Brain pericyte (primary cell): ENCODE results near the gene KRTAP5-11.
"Not testable (repeated sequence)": the region's sequence is repeated elsewhere in the genome, so short reads cannot be mapped to it uniquely, and the experiment has no call there.

Source experiments
- DNase-seq: peaks from one replicate; pipeline ENCODE4 v3.0.0-alpha.2; 2012; ENCODE audit warnings: low read depth, low spot score

Gene KRTAP5-11

DNA sequence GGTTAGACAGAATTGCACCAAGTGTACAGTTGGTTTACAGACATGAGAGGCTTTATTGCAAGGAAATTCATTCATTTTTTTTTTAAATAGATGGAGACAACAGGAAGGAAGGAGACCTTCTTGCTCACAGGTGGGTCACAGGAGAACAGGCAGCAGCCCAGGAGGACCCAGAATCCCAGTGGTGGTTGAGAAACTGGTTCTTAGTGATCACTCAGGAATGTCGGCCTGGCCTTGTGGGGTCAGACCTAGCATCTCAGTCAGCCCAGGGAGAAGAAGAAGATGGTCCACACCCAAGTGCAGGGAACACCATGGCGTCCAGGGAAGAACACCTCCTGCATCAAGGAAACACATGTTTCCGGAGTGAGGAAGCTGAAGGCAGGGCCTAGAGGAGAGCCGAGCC is 849 bp downstream of the KRTAP5-11 start:
- no peak for DNase-seq

DNA sequence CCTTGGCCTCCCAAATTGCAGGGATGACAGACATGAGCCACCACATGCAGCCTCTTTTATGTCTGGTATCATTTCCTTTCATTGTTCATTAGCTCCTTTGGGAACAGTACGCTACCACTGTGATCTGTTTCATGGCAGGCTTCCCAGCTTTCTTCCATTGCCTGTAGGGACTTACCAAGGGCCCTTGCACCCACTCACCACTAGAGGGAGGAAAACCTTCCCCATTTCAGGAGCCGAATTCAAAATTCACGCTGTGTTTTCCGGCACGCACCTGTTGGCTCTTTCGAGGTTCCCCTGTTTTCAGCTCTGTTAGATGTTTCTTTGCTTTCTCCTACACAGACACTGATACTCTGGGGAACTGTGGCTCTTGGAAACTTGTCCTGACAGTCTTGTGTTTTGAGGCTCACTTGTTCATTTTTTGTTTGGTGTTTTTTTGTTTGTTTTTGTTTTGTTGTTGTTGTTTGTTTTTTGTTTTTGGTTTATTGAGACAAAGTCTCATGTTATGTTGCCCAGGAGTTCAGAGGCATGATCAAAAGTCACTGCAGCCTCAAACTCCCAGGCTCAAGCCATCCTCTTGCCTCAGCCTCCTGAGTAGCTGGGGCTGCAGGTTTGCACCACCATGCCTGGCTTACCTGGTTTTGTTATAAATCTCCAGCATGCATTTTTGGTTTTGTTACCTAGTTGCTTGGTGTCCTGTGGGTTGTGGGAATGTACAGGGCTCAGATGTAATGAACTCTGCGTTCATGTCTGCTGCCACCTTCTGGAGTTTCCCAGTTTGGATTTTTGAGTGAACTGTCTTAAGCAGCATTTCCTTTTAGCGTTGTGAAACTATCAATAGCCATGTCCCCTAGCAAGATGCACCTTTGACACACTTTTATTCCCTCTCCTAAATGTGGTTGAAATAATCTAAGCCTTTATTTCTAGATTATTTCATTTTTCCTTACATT is 2.3 kb downstream of the KRTAP5-11 start:
- no peak for DNase-seq

- not testable (repeated sequence) for DNase-seq
Observed at GRCh38 chr11:71579513-71579912, 3.2 kb downstream of the KRTAP5-11 start.

- DNase-seq, result no peak
Observed at GRCh38 chr11:71577469-71578004, 5.1 kb downstream of the KRTAP5-11 start.

- DNase-seq, result not testable (repeated sequence)
Observed at GRCh38 chr11:71576688-71577465, 5.8 kb downstream of the KRTAP5-11 start.

DNA sequence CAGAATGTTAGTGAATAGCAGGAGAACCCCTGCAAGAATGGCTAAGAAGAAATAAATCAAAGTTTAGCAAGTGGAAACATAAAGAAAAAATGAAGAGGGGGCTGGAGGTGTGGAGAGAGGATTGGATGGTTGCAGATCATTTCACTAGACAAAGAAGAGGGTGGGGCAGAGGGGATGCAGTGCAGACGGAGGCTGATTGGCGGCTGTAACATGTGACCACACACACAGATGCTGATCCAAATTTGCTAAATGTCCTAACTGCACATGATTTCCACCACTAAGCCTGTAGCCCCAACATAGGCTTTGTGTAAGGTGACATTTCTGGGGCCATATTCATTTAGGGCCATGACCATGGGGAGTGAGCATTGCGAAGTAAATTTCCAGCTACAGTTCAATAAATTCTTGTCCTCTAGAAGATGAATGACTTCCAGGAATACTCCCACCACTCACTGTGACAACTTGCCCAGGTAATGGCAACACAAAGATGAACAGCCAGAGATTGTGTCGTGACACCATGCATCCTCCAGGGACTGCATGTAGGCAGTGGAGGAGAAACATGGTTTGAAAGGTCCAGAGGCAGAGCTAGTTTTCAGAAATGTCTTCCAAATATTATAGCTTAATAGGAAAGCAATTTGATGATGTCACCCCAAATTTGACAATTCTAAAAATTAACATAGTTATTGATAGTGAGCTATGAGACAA is 6.8 kb downstream of the KRTAP5-11 start:
- DNase-seq, result no peak

GRCh38 chr11:71574418-71574817 is 8.3 kb downstream of the KRTAP5-11 start:
- no peak for DNase-seq

- no peak for DNase-seq
Observed at GRCh38 chr11:71572811-71573210, 9.9 kb downstream of the KRTAP5-11 start.

DNA sequence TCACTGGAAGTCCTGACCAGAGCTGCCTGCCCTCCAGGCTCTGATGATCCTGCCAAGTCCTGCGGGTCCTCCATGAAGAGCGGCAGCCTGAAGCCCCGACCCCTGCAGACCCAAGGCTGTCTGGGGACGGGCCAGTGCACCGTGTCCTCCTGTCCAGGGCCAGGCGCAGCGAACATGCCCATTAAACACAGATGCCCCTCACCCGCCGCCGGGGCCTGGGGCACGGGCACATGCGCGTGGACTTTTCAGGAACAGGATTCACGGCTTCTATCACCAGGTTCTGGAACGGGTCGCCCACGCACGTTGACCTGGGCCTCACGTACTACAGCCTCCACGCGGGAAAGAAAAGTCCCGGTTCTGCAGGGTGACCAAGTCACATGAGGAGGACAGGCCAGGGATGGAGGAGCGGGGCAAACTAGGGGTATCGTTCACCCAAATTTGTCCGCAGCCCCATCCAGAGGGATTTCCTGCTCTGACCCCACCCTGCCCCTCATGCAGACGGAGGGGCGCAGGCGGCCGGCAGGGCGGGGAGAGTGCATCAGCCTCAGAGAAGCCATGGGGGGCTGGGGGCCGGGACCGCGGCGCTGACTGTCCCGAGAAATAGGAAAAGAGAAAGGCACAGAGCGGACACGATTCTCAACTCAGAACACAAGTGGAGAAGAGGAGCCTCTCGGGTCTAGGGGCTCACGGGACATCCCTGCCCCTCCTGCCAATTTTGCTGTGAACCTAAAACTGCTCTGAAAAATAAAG is 11.4 kb downstream of the KRTAP5-11 start:
- DNase-seq, result not testable (repeated sequence)

- no peak for DNase-seq
Observed at GRCh38 chr11:71568704-71569349, 13.8 kb downstream of the KRTAP5-11 start.

DNA sequence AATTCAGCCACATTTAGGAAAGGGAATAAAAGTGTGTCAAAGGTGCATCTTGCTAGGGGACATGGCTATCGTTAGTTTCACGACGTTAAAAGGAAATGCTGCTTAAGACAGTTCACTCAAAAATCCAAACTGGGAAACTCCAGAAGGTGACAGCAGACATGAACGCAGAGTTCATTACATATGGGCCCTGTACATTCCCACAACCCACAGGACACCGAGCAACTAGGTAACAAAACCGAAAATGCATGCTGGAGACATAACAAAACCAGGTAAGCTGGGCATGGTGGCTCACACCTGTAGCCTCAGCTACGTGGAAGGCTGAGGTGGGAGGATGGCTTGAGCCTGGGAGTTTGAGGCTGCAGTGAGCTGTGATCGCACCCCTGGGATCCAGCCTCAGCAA is 15.0 kb downstream of the KRTAP5-11 start:
- DNase-seq, result not testable (repeated sequence)

DNA sequence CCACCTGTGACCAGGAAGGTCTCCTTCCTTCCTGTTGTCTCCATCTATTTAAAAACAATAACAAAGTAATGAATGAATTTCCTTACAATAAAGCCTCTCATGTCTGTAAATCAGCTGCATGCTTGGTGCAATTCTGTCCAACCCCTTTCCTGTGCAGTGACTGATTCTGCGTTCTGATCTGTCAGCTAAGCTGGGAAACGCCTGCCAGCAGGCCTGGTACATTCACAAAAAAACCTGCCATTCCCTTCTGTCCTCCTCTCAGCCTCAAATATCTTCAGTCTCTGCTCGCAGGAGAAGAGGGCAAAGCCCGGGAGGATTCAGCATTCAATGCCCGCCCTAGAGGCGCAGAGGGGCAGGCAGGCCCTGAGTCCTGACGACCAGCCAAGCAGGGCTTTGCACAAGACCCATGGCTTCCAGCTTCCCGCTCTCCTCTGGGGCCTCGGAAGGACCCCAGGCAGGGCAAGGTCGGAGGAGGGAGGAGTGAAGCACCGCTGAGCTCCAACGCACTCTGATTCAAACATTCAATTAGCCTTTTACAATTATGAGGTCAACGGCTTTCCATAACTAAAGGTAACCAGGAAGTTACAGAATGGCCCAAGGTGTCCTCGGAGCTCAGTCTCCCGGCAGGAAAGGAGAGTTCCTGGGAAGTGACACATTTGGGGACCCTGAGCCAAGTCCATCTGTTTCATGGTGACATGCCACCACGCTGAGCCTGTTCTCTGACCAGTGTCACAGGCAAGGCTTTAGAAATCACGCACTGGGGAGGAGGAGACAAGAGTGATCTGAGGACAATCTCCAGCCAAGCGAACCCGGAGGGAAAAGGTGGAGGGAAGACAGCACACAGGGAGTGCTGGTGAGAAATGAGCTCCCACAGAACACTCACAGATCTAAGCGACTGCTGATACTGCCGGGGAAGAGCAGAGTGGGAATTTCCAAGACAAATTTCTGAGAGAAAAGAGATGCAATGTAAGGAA is 15.8 kb downstream of the KRTAP5-11 start:
- DNase-seq, result not testable (repeated sequence)

GRCh38 chr11:71566081-71566620 is 16.5 kb downstream of the KRTAP5-11 start:
- DNase-seq, result no peak

- DNase-seq, result no peak
Observed at GRCh38 chr11:71565263-71565662, 17.4 kb downstream of the KRTAP5-11 start, which contains the start of gene KRTAP5-10. KRTAP5-10 (plus strand) TSS chr11:71565563; CDS start chr11:71565588, 25 bp downstream.

GRCh38 chr11:71564430-71564829 is 18.2 kb downstream of the KRTAP5-11 start:
- DNase-seq, result no peak

DNA sequence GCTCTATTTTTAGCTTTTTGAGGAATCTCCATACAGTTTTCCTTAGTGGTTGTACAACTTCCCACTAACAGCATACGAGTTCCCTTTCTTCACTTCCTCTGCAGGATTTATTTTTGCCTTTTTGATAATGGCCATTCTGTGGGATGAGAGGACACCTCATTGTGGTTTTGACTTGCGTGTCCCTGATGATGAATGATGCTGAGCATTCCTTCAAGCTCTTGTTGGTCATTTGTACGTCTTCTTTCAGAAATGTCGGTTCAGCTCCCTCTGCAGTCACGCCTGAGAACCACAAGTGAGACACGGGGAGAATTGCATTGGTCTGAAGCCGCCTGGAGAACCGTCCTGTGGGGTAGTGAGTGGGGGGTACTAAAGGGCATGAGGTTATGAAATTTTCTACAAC is 19.3 kb downstream of the KRTAP5-11 start:
- no peak for DNase-seq

DNA sequence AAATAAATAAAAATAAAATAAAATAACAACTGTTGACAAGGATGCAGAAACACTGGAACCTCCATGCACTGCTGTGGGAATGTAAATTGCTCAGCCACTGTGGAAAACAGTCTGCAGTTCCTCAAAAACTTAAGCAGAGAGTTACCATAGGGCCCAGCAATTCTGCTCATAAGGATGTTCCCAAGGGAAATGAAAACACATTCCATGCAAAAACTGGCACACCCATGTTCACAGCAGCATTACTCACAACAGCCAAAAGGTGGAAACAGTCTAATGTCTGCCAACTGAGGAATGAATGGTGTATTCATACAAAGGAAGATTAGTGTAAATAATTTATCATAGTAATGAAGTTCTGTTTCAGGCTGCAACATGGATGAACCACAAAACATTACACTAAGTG is 20.6 kb downstream of the KRTAP5-11 start:
- DNase-seq, result no peak

- no peak for DNase-seq
Observed at GRCh38 chr11:71558996-71559395, 23.7 kb downstream of the KRTAP5-11 start.

- no peak for DNase-seq
Observed at GRCh38 chr11:71557257-71557656, 25.4 kb downstream of the KRTAP5-11 start.
